ENCODE results near the gene FLOT2.
"Not testable (repeated sequence)": the region's sequence is repeated elsewhere in the genome, so short reads cannot be mapped to it uniquely, and the experiment has no call there.

FLOT2 gene

GRCh38 chr17:28881533-28882056 lies 15.9 kb downstream of the FLOT2 start:
- Histone ChIP-seq H3K4me1 (ENCODE audit: control insufficient read depth, insufficient read depth, low read length) (0 out of 2 replicates have a peak, but pooled peaks cover 2% of the 10 kb centered on the region), H3K4me3 (ENCODE audit: low read depth, low read length) (no peak overlapping the region), H3K9ac (ENCODE audit: low read depth, low read length) (no peak overlapping the region), H3K27me3 (ENCODE audit: control insufficient read depth, insufficient read depth, low read length) (no peaks in the 10 kb centered on the region), H3K36me3 (ENCODE audit: control insufficient read depth, insufficient read depth, low read length) (peaks cover 65% of the 10 kb centered on the region), H3K9me3 (ENCODE audit: control insufficient read depth, insufficient read depth, low read length) (no peaks in the 10 kb centered on the region), H3K27ac (ENCODE audit: low read depth, low read length) (no peak overlapping the region)

GRCh38 chr17:28880572-28880945 lies 17.0 kb downstream of the FLOT2 start:
- Histone ChIP-seq H3K27ac (ENCODE audit: low read depth, low read length) (no peak overlapping the region), H3K27me3 (ENCODE audit: control insufficient read depth, insufficient read depth, low read length) (no peaks in the 10 kb centered on the region), H3K9me3 (ENCODE audit: control insufficient read depth, insufficient read depth, low read length) (no peaks in the 10 kb centered on the region), H3K4me3 (ENCODE audit: low read depth, low read length) (no peak overlapping the region), H3K4me1 (ENCODE audit: control insufficient read depth, insufficient read depth, low read length) (0 out of 2 replicates have a peak, but pooled peaks cover 2% of the 10 kb centered on the region), H3K36me3 (ENCODE audit: control insufficient read depth, insufficient read depth, low read length) (peaks cover 63% of the 10 kb centered on the region), H3K9ac (ENCODE audit: low read depth, low read length) (no peak overlapping the region)

- 0 out of 2 replicates have a peak, but pooled peaks cover 2% of the 10 kb centered on the region for H3K4me1 ChIP-seq (ENCODE audit: control insufficient read depth, insufficient read depth, low read length)
- peaks cover 58% of the 10 kb centered on the region for H3K36me3 ChIP-seq (ENCODE audit: control insufficient read depth, insufficient read depth, low read length)
- H3K4me3 ChIP-seq (ENCODE audit: low read depth, low read length), result no peak overlapping the region
- H3K27ac ChIP-seq (ENCODE audit: low read depth, low read length), result no peak overlapping the region
- no peaks in the 10 kb centered on the region for H3K27me3 ChIP-seq (ENCODE audit: control insufficient read depth, insufficient read depth, low read length)
- H3K9ac ChIP-seq (ENCODE audit: low read depth, low read length), result no peak overlapping the region
- H3K9me3 ChIP-seq (ENCODE audit: control insufficient read depth, insufficient read depth, low read length), result no peaks in the 10 kb centered on the region
Observed at GRCh38 chr17:28879886-28880571, 17.5 kb downstream of the FLOT2 start.

DNA sequence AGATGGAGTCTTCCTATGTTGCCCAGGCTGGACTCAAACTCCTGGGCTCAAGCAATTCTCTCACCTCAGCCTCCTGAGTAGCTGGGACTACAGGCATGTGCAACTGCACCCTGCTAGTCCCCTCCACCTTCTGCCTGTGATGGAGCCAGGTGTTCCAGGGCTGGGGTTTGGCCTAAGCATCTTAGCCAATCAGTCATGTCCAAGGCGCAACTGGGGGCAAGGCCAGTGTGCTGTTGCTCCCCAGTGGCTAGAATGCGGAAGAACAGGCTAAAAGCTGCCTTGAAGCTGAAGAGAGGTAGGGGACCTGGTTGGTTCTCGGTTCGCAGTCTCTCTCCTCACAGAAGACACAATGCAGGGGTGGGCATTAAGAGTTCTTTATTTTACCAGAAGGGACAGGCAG lies 18.6 kb downstream of the FLOT2 start:
- peaks cover 47% of the 10 kb centered on the region for H3K36me3 ChIP-seq (ENCODE audit: control insufficient read depth, insufficient read depth, low read length)
- H3K9me3 ChIP-seq (ENCODE audit: control insufficient read depth, insufficient read depth, low read length), result no peaks in the 10 kb centered on the region
- no peak overlapping the region for H3K27ac ChIP-seq (ENCODE audit: low read depth, low read length)
- no peak overlapping the region for H3K9ac ChIP-seq (ENCODE audit: low read depth, low read length)
- no peaks in the 10 kb centered on the region for H3K27me3 ChIP-seq (ENCODE audit: control insufficient read depth, insufficient read depth, low read length)
- no peak overlapping the region for H3K4me3 ChIP-seq (ENCODE audit: low read depth, low read length)
- H3K4me1 ChIP-seq (ENCODE audit: control insufficient read depth, insufficient read depth, low read length), result 0 out of 2 replicates have a peak, but pooled peaks cover 2% of the 10 kb centered on the region

- no peak overlapping the region for H3K27ac ChIP-seq (ENCODE audit: low read depth, low read length)
Observed at GRCh38 chr17:28878158-28878910, 19.2 kb downstream of the FLOT2 start.

GRCh38 chr17:28877150-28877711 lies 20.3 kb downstream of the FLOT2 start:
- not testable (repeated sequence) for H3K9ac ChIP-seq (ENCODE audit: low read depth, low read length); H3K4me3 ChIP-seq (ENCODE audit: low read depth, low read length); H3K27ac ChIP-seq (ENCODE audit: low read depth, low read length); H3K9me3 ChIP-seq (ENCODE audit: control insufficient read depth, insufficient read depth, low read length); H3K27me3 ChIP-seq (ENCODE audit: control insufficient read depth, insufficient read depth, low read length); H3K4me1 ChIP-seq (ENCODE audit: control insufficient read depth, insufficient read depth, low read length)
- H3K36me3 ChIP-seq (ENCODE audit: control insufficient read depth, insufficient read depth, low read length), result peaks cover 34% of the 10 kb centered on the region

More at GRCh38 chr17:28878158-28878910, 19.2 kb downstream of the FLOT2 start:
- no peak overlapping the region for H3K4me3 ChIP-seq (ENCODE audit: low read depth, low read length)
- H3K4me1 ChIP-seq (ENCODE audit: control insufficient read depth, insufficient read depth, low read length), result 0 out of 2 replicates have a peak, but pooled peaks cover 2% of the 10 kb centered on the region
- no peaks in the 10 kb centered on the region for H3K9me3 ChIP-seq (ENCODE audit: control insufficient read depth, insufficient read depth, low read length)
- H3K9ac ChIP-seq (ENCODE audit: low read depth, low read length), result no peak overlapping the region
- H3K27me3 ChIP-seq (ENCODE audit: control insufficient read depth, insufficient read depth, low read length), result no peaks in the 10 kb centered on the region
- peaks cover 45% of the 10 kb centered on the region for H3K36me3 ChIP-seq (ENCODE audit: control insufficient read depth, insufficient read depth, low read length)

DNA sequence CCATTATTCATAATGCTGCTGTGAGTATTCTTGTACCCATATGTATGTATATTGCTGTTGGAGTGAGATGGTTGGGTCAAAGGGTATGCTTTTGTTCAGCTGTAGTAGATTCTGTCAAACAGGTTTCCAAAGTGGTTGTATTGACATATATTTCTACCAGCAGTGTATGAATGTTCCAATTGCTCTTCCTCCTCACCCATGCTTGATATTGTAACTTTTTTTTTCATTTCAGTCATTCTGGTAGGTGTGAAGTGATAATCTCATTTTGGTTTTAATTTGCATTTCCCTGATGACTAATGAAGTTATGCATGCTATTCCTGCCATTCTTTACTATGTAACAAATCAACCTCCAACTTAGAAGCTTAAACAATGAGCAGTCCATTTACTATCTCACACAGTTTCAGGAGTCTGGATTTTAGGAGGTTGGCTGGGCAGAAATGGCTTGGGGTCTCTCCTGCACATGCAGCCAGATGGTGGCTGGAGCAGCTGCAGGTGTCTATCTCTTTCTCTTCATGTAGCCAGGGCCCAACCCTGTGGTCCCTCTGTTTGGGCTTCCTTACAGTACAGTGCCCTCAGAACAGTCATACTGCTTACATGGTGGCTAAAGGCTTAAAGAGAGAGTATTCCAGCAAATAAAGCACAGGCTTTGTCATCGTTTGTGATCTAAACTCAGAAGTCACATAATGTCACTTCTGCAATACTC lies 21.5 kb downstream of the FLOT2 start:
- Histone ChIP-seq H3K4me3 (ENCODE audit: low read depth, low read length) (no peak overlapping the region), H3K27me3 (ENCODE audit: control insufficient read depth, insufficient read depth, low read length) (no peaks in the 10 kb centered on the region), H3K9me3 (ENCODE audit: control insufficient read depth, insufficient read depth, low read length) (no peaks in the 10 kb centered on the region), H3K4me1 (ENCODE audit: control insufficient read depth, insufficient read depth, low read length) (0 out of 2 replicates have a peak, but pooled peaks cover 2% of the 10 kb centered on the region), H3K9ac (ENCODE audit: low read depth, low read length) (no peak overlapping the region), H3K27ac (ENCODE audit: low read depth, low read length) (no peak overlapping the region), H3K36me3 (ENCODE audit: control insufficient read depth, insufficient read depth, low read length) (peaks cover 22% of the 10 kb centered on the region)

GRCh38 chr17:28874750-28875149 lies 22.8 kb downstream of the FLOT2 start:
- no peak overlapping the region for H3K4me3 ChIP-seq (ENCODE audit: low read depth, low read length)
- no peaks in the 10 kb centered on the region for H3K27me3 ChIP-seq (ENCODE audit: control insufficient read depth, insufficient read depth, low read length)
- peaks cover 10% of the 10 kb centered on the region; the same call in 1 of the 2 replicates for H3K36me3 ChIP-seq (ENCODE audit: control insufficient read depth, insufficient read depth, low read length)
- no peaks in the 10 kb centered on the region for H3K9me3 ChIP-seq (ENCODE audit: control insufficient read depth, insufficient read depth, low read length)
- H3K9ac ChIP-seq (ENCODE audit: low read depth, low read length), result no peak overlapping the region
- 0 out of 2 replicates have a peak, but pooled peaks cover 2% of the 10 kb centered on the region for H3K4me1 ChIP-seq (ENCODE audit: control insufficient read depth, insufficient read depth, low read length)
- no peak overlapping the region for H3K27ac ChIP-seq (ENCODE audit: low read depth, low read length)

DNA sequence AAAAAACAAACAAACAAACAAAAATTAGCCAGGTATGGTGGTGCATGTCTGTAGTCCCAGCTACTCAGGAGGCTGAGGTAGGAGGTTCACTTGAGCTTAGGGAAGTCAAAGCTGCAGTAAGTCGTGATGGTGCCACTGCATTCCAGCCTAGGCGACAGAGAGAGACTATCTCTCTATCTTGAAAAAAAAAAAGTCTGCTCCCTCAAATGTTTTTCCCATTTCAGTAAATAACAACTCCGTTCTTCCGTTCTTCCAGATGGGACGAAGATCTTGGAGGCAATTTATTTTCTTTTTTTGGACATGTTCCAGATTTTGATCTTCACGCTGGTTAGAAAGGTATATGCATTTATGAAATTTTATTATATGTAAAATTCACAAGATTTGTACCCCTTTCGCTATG lies 23.7 kb downstream of the FLOT2 start:
- Histone ChIP-seq H3K27ac (ENCODE audit: low read depth, low read length) (no peak overlapping the region), H3K4me3 (ENCODE audit: low read depth, low read length) (no peak overlapping the region), H3K36me3 (ENCODE audit: control insufficient read depth, insufficient read depth, low read length) (peaks cover 3% of the 10 kb centered on the region; the same call in 1 of the 2 replicates), H3K4me1 (ENCODE audit: control insufficient read depth, insufficient read depth, low read length) (0 out of 2 replicates have a peak, but pooled peaks cover under 1% of the 10 kb centered on the region), H3K9ac (ENCODE audit: low read depth, low read length) (no peak overlapping the region), H3K27me3 (ENCODE audit: control insufficient read depth, insufficient read depth, low read length) (no peaks in the 10 kb centered on the region), H3K9me3 (ENCODE audit: control insufficient read depth, insufficient read depth, low read length) (no peaks in the 10 kb centered on the region)

- Histone ChIP-seq H3K4me1 (ENCODE audit: control insufficient read depth, insufficient read depth, low read length) (no peaks in the 10 kb centered on the region), H3K27ac (ENCODE audit: low read depth, low read length) (no peak overlapping the region), H3K9ac (ENCODE audit: low read depth, low read length) (no peak overlapping the region), H3K4me3 (ENCODE audit: low read depth, low read length) (no peak overlapping the region), H3K9me3 (ENCODE audit: control insufficient read depth, insufficient read depth, low read length) (no peaks in the 10 kb centered on the region), H3K36me3 (ENCODE audit: control insufficient read depth, insufficient read depth, low read length) (no peaks in the 10 kb centered on the region), H3K27me3 (ENCODE audit: control insufficient read depth, insufficient read depth, low read length) (no peaks in the 10 kb centered on the region)
Observed at GRCh38 chr17:28871056-28871579, 26.4 kb downstream of the FLOT2 start.

All from HUES48 (cell line).